Stimulated activated CD4-positive, alpha-beta T cell treated with anti-CD3 and anti-CD28 coated beads, Interleukin-15, amount 100 ng/mL, for 1 hour (primary cell): Measurements from ENCODE around the gene ALG2.

ENCODE experiments used
- DNase-seq, 2 donors: peaks; one replicate each; pipeline ENCODE4 v3.0.0-alpha.2; 2020; ENCODE audit warnings: low read depth in 1 of 2, low spot score in 1 of 2

Gene ALG2

GRCh38 chr9:99173570-99174504 lies 47.9 kb downstream of the ALG2 start:
- no peak for DNase-seq

DNA sequence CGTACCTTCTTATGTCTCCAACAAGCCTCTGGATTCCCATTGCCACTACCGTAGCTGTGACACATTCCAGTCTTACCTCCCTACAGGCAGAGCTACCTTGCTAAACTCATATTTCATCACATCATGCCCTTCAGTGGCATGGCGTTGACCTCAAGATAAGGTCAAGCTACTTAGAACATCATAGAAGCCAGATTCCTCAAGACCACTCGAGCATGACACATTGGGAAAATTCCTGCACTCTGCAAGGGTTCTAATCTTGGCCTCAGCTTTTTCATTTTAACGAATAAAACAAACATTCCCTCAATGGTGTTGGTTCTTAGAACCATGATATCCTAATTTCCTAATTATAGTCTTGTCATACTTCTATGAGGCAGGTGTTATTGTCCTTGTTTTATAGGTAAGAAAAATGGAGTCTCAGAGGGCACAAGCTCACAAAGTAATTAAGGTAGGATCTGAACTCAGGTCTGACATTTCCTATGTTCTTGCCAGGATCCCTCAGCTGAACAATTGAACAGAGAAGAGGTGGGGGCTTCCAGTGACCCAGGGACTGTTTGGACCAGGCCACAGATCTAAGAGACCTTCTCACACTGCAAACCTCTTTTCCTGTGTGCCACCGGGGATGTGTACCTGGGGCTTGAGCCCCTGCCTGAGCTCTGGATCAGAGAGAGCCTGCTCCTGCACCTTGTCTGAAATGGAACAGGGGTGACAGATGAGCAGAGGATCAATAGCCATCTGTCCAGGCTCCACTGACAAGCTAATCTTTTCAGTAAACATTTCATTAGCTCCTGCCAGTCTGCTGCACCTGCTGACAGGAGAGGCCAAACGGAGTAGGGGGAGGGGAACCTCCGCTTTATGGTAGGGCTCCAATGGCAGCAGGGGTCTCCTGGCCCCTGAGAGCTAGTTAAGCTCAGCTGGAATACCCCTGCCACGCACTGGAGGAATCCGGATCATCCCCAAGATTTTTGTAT lies 49.3 kb downstream of the ALG2 start:
- no peak for DNase-seq

- no peak for DNase-seq
Measured at GRCh38 chr9:99171225-99172123, 50.3 kb downstream of the ALG2 start.

DNA sequence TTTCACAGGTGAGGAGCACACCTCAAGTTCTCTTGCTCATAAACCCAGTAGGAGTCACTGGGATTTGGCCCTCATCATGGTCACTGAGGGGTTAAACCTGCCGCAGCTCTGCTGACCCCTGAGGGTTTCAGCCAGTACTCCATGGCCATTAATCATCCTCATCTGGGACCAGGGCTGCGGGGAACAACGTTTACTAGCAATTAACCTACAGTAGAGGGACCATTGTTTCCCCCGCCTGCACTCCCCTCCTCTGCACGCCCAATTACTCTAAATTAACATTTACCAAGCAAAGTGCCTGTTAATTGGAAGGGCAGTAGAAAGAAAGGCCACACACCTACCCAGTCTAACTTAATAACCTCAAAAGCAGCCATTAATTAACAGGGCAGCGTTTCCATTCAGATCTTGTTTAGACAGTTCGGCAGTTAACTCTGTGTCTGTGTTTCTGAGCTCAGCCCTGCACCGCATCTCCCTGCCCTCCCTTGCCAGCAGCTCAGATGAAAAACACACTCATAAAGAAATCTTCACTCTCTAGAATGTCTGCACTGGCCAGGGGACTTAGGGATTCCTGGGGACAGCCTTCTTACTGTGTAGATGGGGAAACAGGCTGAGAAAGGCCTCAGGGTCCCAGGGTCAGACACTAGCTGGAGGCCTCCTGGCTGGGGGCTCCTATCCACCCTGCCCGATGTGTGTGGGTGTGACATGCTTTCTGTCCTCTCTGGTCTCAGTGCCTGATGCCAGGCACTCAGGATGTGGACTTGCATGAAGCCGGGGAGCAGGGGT lies 51.6 kb downstream of the ALG2 start:
- no peak for DNase-seq

DNA sequence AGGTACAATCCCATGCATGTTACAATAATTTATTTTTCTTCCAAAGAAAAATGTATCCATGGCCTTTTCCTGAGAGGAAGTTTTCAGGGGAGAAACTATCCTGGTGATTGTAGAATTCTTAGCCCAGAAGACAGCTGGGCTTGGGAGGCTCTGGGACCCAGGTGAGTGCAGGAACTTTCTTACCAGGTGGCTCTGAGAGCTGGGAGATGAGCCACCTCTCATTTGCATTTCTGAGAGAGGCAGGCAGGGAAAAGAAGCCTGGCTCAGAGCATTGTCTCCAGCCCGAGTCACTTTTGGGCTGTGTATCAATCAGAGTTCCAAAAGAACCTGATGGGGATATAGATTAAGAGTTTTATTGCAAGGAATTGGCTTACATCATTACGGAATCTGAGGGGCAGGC lies 52.7 kb downstream of the ALG2 start:
- no peak for DNase-seq

- DNase-seq = no peak
Measured at GRCh38 chr9:99167694-99168093, 54.0 kb downstream of the ALG2 start.

GRCh38 chr9:99167119-99167518 lies 54.6 kb downstream of the ALG2 start:
- no peak for DNase-seq
